Right cardiac atrium (tissue), 5 donors: ENCODE measurements around the gene SGCB. TPM values are rescaled to one million over a fixed set of nuclear protein-coding genes. Genes with fewer than 3 reads are reported as not detected.

Experiments used
- ATAC-seq, 2 donors: fragments of 200-7000 bp; cut with Tn5 transposase; one replicate each; pipeline versions ENCODE4 v1.8.0 to v1.9.1; 2020; ENCODE audit warnings: moderate library complexity in 2 of 2, mild to moderate bottlenecking in 1 of 2
- DNase-seq, 3 donors: peaks; one replicate each; pipeline ENCODE4 v3.0.0-alpha.2; 2020
- H3K27ac ChIP-seq: one replicate; pipeline ENCODE4 v1.5.1; 2013; ENCODE audit warnings: mild to moderate bottlenecking, low read length, control low read depth, moderate library complexity
- H3K27me3 ChIP-seq: one replicate; pipeline ENCODE4 v1.6.1; 2013; ENCODE audit not compliant: control insufficient read depth, insufficient read depth
- H3K4me1 ChIP-seq: one replicate; pipeline ENCODE4 v1.6.1; 2013; ENCODE audit warnings: low read length; ENCODE audit not compliant: control insufficient read depth, insufficient read depth
- H3K4me3 ChIP-seq: one replicate; pipeline ENCODE4 v1.5.1; 2013; ENCODE audit warnings: low read length, control low read depth
- H3K9me3 ChIP-seq: one replicate; pipeline ENCODE4 v1.6.1; 2013; ENCODE audit warnings: low read length; ENCODE audit not compliant: control insufficient read depth
- WGBS: extraction: QIAGEN DNeasy Blood & Tissue Kit; methylation state at CpG from one replicate; pipeline ENCODE4 v1.1.7; 2013; 5-methylcytosine and 5-hydroxymethylcytosine counted together
- intact Hi-C, 4 donors: fragments of 100-400 bp; cut with DNase I; formaldehyde crosslinking; loops; one replicate each; pipeline versions ENCODE4 v1.11.0 to v1.14.0; 2022 to 2023
- polyA plus RNA-seq: library from polyadenylated mRNA; stranded (reverse); fragments of 200-250 nt; gene quantifications from one replicate; pipeline ENCODE4 v1.2.3, GENCODE V29; 2013
- total RNA-seq, 4 donors: library from RNA; stranded (reverse); fragmentation: NEBNext Ultra II Directional; extraction: Animal tissue kit (Norgen Biotek cat#: 25700); gene quantifications; one replicate each; pipeline ENCODE4 v1.2.1, GENCODE V29; 2021
- donor health status: healthy with polysubstance abuse.
- donor health status: DM: no; HTN: yes; CAD: no.
- donor health status: DM: no; HTN: no; CAD: no.
- donor health status: DM: no; HTN: yes; CAD: no; lungs with severe emphysema.
- donor health status: DM: yes; HTN: yes; CAD: no.

Gene SGCB
- total and polyA plus RNA-seq, 5 donors = 34.6 to 107 (median 96.7) TPM

DNA sequence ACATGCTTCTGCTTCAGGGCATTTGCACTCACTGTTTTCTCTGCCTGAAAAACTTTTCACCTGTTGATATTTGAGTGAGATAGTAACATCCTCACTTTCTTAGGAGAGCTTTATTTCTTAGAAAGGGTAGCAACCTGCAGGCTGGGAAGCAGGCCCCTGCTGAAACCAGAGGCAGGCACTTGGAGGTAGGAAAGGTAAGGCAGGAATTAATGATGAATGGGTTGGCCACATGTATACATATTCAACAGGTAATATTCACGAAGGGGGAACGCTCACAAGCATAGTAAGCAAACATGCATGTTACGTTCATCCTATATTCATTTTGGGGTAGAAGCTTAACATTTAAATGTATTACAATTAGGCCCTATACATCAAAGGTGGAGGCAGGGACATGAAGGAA is 16.2 kb upstream of the SGCB start:
- Histone ChIP-seq H3K27me3 (no peaks in the 10 kb centered on the region), H3K9me3 (no peaks in the 10 kb centered on the region), H3K4me3 (no peak overlapping the region), H3K4me1 (no peaks in the 10 kb centered on the region), H3K27ac (no peak overlapping the region)
- intact Hi-C loops = no loop called here
- DNase-seq (no peak), ATAC-seq (no peak)
- 96% methylated on average over 3 of the region's 3 CpGs for WGBS

DNA sequence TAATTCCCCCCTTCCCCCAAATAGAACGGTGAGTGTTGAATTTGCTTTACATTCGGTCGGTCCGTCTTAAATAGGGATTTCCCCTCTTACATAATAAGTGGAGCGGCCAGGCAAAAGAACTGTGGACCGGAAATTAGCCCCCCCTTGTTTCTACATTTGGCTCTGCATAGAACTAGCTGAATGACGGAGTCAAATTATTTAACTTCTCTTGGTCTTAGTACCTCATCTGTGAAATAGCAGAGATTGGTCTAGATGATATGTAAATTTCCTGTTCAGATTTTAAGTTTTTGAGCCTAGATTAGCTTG is 14.3 kb upstream of the SGCB start:
- Histone ChIP-seq H3K9me3 (no peaks in the 10 kb centered on the region), H3K4me3 (peak overlapping the region; percentile 61), H3K4me1 (no peaks in the 10 kb centered on the region), H3K27me3 (no peaks in the 10 kb centered on the region), H3K27ac (no peak overlapping the region)
- DNase-seq (peak in 1 of 3 donors; percentile 30), ATAC-seq (peak; percentile 60)
- 24% methylated on average over 7 of the region's 7 CpGs for WGBS
- intact Hi-C loops = no loop called here

DNA sequence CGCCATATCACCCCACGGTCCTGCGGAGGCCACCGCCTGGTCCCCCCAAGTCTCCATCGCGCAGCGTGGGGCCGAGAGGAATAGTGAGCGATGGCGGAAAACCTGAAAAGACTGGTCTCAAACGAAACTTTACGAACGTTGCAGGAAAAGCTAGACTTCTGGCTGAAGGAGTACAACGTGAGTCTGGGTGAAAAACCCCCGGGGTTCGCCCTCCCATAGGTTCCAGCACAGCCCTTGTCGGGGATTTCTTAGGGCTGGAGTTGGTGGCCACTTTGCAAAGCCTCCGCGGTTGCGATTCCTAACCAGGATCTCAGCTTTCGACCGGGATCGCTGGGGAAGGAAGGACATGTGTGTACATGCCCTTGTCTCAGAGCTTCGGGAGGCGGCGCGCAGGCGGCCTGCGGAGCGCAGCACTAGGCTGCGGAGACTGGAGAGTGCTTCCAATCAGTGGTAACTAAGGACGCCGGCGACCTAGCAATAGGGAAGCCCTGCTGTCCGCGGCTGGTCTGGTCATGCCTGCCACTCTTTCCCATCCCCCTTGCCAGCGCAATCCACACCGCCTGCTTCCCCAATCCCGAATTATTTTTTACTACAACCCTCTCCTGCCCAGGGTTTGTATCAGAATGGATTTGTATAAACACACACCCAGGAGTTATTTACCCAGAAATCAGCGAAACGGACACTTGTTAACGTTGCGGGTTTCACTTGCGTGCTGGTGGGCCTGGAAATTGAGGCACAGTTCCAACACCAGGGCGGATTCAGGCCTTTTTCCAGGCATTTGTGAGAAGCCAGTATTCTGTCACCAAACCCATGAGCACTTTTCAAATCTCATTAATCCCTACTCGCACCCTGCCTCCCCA is 13.7 kb upstream of the SGCB start:
- intact Hi-C loops = no loop called here
- Histone ChIP-seq H3K4me3 (peak overlapping the region; percentile 61), H3K27me3 (no peaks in the 10 kb centered on the region), H3K4me1 (no peaks in the 10 kb centered on the region), H3K9me3 (no peaks in the 10 kb centered on the region), H3K27ac (no peak overlapping the region)
- WGBS = 6% methylated on average over 46 of the region's 46 CpGs
- ATAC-seq (peak; percentile 94 to 98), DNase-seq (peak; percentile 79 to 88 (median 87))

DNA sequence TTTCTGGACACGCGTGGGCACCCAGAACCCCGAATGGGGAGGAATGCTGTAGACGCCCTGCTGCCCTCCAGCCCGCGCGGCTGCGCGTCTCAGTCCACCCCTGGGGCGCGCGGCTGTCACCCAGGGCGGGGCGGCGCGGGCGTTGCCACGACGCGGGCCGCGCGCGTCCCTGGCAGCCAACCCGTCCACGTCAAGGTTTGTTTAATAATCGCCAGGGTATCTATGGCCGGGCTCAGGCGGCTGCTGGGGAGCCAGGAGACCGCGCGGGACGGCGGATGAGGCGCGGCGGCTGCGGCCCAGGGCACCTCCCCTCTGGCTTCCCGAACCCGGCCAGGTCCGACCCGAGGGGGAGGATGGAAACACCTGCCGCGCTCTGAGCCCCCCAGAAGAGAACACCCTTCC is 13.1 kb upstream of the SGCB start, which contains the start of gene SPATA18:
Gene SPATA18 (plus strand): TSS at position 92 of the 402 bp plus-strand sequence. CDS start 401 bp downstream, outside the sequence.
- Histone ChIP-seq H3K4me1 (no peaks in the 10 kb centered on the region), H3K27ac (no peak within 1 kb of the TSS), H3K4me3 (peak within 1 kb of the TSS; percentile 61), H3K9me3 (no peaks in the 10 kb centered on the region), H3K27me3 (no peaks in the 10 kb centered on the region)
- peak; percentile 85 to 90 for ATAC-seq
- intact Hi-C loops = no loop called here
- peak; percentile 38 to 68 (median 63) for DNase-seq
- 2% methylated on average over 44 of the region's 44 CpGs for WGBS

DNA sequence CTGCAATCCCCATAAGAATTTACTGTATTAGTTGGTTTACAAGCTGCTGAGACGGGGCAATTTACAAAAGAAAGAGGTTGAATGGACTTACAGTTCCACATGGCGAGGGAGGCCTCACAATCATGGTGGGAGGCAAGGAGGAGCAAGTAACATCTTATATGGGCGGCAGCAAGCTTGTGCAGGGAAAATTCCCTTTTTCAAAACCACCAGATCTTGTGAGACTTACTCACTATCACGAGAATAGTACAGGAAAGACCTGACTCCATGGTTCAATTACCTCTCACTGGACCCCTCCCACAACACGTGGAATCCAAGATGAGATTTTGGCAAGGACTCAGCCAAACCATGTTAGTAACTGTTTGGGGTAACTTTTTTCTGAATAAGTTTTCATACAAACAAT is 11.2 kb upstream of the SGCB start:
- no peaks in the 10 kb centered on the region for H3K27me3 ChIP-seq
- 89% methylated on average over 5 of the region's 5 CpGs for WGBS

DNA sequence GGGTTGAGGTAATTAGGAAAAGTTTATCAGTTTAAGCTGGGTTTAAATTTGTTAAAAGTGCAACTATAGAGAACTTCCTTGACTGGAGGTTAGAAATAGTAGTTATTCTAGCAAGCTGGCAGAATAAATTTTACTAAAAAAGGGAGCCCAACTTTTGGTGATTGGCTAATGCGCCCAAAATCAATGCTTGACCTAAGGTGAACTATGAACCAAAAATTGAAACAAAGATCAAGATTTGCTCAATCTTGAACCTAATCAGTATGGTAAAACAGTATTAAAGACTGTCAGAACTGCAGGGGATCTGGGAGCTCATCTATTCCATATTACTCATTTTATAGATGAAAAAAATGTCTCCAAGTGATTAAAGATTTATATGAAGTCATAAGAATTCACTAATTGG is 6.9 kb upstream of the SGCB start:
- no peaks in the 10 kb centered on the region for H3K27me3 ChIP-seq
- no peak for ATAC-seq
- H3K27ac ChIP-seq = no peak overlapping the region
- H3K4me1 ChIP-seq = no peaks in the 10 kb centered on the region
- no peaks in the 10 kb centered on the region for H3K9me3 ChIP-seq
- intact Hi-C loops = no loop called here
- no peak for DNase-seq
- WGBS = 97% methylated on average over 1 of the region's 1 CpG
- H3K4me3 ChIP-seq = no peak overlapping the region

More for the DNA sequence above, 11.2 kb upstream of the SGCB start:
- Histone ChIP-seq H3K4me1 (no peaks in the 10 kb centered on the region), H3K9me3 (no peaks in the 10 kb centered on the region), H3K4me3 (no peak overlapping the region), H3K27ac (no peak overlapping the region)
- intact Hi-C loops = no loop called here
- no peak for ATAC-seq
- no peak for DNase-seq

DNA sequence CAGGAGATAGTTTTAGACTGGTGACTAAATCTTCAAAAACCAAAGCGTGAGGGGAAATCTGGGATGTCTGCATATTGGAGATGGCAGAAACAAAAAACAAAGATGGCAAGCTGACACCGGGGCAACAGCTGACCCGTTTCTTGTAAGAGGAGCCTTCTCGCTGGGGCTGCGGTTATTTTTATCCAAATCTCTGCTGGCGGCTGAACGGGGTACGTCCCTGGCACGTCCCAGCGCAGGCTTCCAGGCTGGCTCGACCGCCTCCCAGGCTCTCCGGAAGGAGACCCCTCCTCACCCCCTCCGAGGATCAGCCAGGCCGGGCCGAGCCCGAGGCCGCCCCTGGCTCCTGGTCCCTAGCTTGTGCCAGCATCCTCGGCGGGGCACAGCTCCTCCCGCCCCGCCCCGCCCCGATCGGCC is 403 bp downstream of the SGCB start:
- Histone ChIP-seq H3K4me3 (peak overlapping the region; percentile 94), H3K27ac (peak overlapping the region; percentile 87), H3K27me3 (no peaks in the 10 kb centered on the region), H3K4me1 (peaks cover 11% of the 10 kb centered on the region), H3K9me3 (no peaks in the 10 kb centered on the region)
- WGBS = under 1% methylated on average over 25 of the region's 25 CpGs
- intact Hi-C loops = no loop called here
- DNase-seq (peak; percentile 44 to 75 (median 72)), ATAC-seq (peak; percentile 61 to 66)

DNA sequence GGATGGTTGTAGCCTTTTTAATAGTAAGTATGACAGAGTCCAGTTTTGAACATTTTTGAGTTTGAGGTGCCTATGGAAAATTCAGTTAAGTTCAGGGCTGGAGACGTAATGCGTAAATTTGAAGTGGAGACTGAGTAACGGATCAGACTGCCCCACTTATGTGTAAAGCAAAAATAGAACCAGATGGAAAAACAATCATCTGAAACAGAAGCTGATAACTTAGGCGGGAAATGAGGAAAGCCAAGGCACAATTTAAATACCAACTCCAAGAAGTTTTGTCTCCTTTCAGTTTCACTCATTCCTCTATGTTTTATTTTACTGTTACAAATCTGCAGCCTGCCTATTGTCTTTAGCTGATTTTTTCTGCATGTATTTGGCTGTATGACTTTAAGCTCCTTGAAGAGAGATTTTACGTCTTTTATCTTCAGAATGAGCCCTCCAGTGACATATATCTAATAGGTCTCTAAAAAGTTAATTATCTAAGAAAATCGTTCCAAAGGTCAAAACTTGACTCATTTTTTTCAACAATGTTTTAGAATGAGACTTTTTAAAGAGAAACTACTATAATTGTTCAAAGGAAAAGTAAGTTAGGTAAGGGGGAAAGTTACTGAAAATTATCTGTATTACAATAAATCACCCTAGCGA is 1.1 kb downstream of the SGCB start:
- DNase-seq (no peak), ATAC-seq (peak in 1 of 2 donors; percentile 44)
- H3K4me3 ChIP-seq = peak overlapping the region; percentile 94
- WGBS = 14% methylated on average over 7 of the region's 7 CpGs
- H3K9me3 ChIP-seq = no peaks in the 10 kb centered on the region
- peaks cover 11% of the 10 kb centered on the region for H3K4me1 ChIP-seq
- intact Hi-C loops = no loop called here
- H3K27ac ChIP-seq = no peak overlapping the region
- no peaks in the 10 kb centered on the region for H3K27me3 ChIP-seq

DNA sequence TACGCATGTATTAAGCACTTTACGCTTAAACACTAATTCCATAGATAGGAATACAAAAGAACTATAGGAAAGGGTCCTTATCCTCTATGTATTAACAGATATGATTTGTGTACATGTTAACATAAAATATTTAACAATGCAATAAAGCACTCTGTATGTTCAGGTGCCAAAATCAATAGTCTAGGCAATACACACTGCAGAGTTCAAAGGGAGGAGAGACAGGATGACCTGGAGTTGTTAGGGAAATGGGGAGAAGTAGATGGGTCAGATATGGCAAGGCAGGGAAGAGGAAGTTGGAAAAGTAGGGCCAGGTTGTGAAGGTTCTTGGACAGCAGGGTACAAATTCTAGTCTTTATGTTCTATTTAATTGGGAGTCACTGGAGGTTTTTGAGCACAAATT is 2.9 kb downstream of the SGCB start:
- 98% methylated on average over 2 of the region's 2 CpGs for WGBS
- no peak overlapping the region for H3K27ac ChIP-seq
- no peak overlapping the region for H3K4me3 ChIP-seq
- no peaks in the 10 kb centered on the region for H3K9me3 ChIP-seq
- H3K27me3 ChIP-seq = no peaks in the 10 kb centered on the region
- ATAC-seq (no peak), DNase-seq (no peak)
- peaks cover 11% of the 10 kb centered on the region for H3K4me1 ChIP-seq
- intact Hi-C loops = no loop called here

DNA sequence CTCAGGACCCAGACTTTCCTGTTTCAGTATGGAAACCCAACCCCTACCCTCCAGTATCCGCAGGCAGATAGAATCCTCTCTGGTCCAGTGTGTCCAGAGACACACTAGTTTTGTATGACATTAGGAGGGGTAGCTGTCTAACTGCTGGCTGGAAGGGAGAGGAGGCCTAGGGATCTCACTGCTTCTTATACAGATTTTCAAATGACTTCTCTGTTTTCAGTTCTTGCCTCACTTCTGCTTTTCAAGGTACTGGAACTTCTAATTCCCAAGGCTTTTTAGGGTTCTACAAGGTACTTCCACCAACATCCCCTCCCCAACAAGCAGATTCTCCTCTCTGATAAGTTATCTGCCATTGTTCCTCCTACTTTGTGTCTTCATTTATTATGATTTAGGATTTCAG is 6.1 kb downstream of the SGCB start:
- no peak overlapping the region for H3K27ac ChIP-seq
- ATAC-seq (no peak), DNase-seq (no peak)
- peaks cover 11% of the 10 kb centered on the region for H3K4me1 ChIP-seq
- intact Hi-C loops = no loop called here
- no peak overlapping the region for H3K4me3 ChIP-seq
- WGBS = 85% methylated on average over 1 of the region's 1 CpG
- no peaks in the 10 kb centered on the region for H3K27me3 ChIP-seq
- no peaks in the 10 kb centered on the region for H3K9me3 ChIP-seq

DNA sequence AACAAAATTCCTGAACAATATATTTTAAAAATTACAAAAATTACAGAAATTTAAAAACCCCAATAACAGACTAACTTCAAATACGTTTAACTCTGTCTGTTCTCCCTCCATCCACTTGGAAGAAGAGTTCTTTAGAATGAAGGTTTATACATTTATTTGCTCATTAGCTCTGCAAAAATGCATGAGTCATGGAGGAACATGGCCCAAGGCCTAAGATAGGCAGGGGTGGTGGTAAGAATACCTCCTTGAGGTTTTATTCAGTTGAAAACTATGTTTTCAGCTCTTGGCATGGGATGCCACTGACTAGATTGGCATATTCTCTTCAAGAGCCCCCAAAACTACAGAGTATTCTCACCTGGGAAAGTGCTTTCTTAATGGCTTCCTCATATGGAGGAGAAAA is 9.1 kb downstream of the SGCB start:
- 84% methylated on average over 1 of the region's 1 CpG for WGBS
- Histone ChIP-seq H3K27ac (no peak overlapping the region), H3K9me3 (no peaks in the 10 kb centered on the region), H3K4me3 (no peak overlapping the region), H3K27me3 (no peaks in the 10 kb centered on the region), H3K4me1 (no peaks in the 10 kb centered on the region)
- DNase-seq = no peak
- intact Hi-C loops = loop anchor here (5.0 to 10.0 kb wide), 2 partner anchors 132 to 134 kb away; no protein-coding TSS in a partner anchor
- ATAC-seq = no peak
